KBM-7 (cell line): ENCODE measurements around the gene TAOK1.
"Not testable (repeated sequence)": the region's sequence is repeated elsewhere in the genome, so short reads cannot be mapped to it uniquely, and the experiment has no call there.

Source experiments
- DNase-seq: peaks from one replicate; pipeline ENCODE4 v3.0.0-alpha.2; 2015
- in situ Hi-C: fragments of 300-500 bp; cut with MboI; formaldehyde crosslinking; loops from 2 replicates; pipeline ENCODE4 v1.14.3; 2020; ENCODE audit warnings: low sequenced_read_pairs, low pct_unique_long_range_greater_than_20kb, mixed read lengths

Gene TAOK1

GRCh38 chr17:29389982-29390850 is at the start of gene TAOK1:
TAOK1 (plus strand) TSS chr17:29390363; CDS start chr17:29451549, 61,186 bp downstream.
- in situ Hi-C loops, result no loop called here
- peak; percentile 97 for DNase-seq

DNA sequence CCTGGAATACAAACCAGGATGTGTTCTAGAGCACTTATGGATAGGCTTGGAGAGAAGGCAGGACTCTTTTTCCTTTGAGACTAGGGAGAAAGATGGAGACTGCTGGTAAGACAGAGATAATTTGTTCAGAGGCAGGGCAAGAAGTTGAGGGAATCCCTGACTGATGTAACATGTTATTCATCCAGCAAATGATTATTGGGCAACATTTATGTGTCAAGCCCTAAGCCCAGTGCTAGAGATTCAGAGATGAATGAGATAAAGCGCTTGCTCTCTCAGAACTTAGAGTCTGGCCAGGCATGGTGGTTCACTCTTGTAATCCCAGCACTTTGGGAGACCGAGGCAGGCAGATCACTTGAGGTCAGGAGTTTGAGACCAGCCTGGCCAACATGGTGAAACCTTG is 48.4 kb upstream of the TAOK1 start:
- in situ Hi-C loops, result no loop called here

DNA sequence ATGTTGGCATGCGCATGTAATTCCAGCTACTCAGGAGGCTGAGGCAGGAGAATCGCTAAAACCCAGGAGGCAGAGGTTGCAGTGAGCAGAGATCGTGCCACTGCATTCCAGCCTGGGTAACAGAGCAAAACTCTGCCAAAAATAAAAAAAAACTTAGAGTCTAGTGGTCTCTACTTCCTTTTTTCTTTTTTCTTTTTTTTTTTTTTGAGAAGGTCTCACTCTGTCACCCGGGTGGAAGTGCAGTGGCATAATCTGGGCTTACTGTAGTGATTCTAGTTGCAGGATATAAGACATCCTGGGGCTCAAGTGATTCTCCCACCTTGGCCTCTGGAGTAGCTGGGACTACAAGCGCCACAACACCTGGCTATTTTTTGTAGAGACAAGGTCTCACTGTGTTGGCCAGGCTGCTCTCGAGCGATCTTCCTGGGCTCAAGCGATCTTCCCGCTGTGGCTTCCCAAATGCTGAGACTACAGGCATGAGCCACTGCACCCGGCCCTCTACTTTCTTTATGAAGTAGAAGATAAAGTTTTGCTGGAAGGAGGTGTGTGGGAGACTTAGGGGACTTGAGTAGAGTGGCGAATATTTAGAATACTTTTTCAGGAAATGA is 47.9 kb upstream of the TAOK1 start:
- in situ Hi-C loops, result no loop called here
- DNase-seq, result peak; percentile 77

More for the DNA sequence above, 48.4 kb upstream of the TAOK1 start:
- DNase-seq, result no peak

DNA sequence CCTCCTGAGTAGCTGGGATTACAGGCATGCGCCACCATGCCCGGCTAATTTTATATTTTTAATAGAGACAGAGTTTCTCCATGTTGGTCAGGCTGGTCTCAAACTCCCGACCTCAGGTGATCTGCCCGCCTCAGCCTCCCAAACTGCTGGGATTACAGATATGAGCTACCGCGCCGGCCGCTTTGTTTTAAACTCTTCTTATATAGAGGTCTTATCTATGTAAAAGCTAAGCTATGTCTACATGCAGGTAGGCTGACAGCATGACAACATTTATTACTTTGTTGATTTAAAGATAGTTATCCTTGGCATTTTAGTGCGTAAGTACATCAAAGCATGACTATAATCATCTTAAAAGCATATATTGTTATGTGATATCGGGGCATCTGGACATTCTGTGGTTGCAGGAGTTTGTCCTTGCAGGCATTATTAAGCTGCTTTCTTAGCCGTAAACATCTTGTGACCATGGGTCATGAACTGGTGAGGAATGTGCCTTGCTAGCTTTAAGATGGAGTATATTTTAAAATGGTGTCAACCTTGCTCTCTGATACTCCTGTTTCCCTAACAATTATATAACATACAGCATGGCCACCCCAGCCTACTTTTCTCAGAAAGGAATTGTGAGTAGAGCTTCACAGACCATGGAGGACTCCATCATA is 45.8 kb upstream of the TAOK1 start:
- in situ Hi-C loops, result no loop called here
- DNase-seq, result no peak

GRCh38 chr17:29345066-29345465 is 45.1 kb upstream of the TAOK1 start:
- in situ Hi-C loops, result no loop called here
- no peak for DNase-seq

DNA sequence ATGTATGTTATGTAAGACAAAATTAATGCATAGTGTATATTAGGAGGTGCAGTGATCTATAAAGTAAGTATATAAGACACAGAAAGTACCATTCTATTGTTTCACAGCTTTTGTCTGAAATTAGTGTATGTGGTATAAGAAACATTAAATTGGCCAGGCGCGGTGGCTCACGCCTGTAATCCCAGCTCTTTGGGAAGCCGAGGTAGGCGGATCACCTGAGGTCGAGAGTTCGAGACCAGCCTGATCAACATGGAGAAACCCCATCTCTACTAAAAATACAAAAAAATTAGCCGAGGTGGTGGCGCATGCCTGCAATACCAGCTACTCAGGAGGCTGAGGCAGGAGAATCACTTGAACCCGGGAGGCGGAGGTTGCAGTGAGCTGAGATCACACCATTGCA is 44.7 kb upstream of the TAOK1 start:
- in situ Hi-C loops, DNase-seq: not testable (repeated sequence)

DNA sequence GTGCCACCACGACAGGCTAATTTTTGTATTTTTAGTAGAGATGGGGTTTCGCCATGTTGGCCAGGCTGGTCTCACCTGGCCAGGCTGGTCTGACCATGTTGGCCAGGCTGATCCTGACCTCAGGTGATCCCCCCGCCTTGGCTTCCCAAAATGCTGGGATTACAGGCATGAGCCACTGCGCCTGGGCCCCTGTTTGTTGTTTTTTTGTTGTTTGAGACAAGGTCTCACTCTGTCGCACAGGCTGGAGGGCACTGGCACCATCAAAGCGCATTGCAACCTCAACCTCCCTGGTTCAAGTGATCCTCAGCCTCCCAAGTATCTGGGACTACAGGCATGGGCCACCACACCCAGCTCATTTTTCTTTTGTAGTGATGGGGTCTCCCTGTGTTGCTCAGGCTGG is 43.7 kb upstream of the TAOK1 start:
- no peak for DNase-seq
- in situ Hi-C loops, result no loop called here

DNA sequence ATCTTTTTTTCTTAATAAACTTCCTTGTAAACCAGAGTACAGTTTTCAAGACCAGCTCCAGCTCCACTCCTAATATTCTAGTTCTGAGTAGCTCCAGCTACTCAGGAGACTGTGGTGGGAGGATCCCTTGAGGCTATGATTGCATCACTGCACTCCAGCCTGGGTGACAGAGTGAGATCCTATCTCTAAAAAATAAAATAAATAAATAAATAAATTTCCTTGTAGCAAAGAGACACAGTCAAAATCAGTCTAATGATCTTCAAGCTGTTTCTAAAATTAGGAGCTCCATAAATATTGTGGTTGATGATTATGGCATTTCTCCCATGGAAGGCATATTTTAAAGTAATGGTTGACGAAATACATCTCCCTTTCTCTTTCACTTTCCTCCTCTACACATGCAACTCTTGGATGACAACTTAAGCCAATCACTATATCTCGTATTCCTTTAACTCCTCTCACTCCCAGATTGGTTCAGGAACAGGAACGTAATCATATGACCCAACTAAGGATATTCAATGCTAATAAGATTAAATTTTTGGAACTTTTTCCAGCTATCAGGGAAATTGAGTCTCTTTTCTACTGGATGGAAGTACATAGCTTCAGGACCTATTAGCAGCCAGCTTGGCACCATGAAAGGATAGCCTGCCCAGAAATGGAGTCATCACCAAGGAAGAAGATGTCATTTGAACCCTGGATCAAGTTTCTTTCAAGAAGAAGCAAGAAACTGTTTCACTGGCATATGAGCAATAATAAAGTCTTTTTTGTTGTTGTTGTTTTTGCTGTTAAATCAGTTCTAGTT is 42.1 kb upstream of the TAOK1 start:
- in situ Hi-C loops, result no loop called here
- DNase-seq, result peak; percentile 15

DNA sequence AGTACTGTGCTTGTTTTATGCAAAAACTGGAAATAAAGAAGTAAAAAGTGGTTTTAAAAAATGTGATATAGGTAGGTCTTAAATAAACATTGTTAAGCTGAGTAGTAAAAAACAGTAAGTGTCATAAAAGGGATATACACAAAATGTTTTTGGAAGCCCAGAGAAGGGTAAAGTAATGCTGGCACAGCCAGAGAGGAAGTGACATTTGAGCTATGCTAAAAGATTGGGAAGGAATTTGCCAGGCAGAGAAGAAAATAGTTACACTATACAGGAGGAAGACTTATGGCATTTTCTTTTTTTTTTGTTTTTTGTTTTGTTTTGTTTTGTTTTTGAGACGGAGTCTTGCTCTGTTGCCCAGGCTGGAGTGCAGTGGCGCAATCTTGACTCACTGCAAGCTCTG is 40.8 kb upstream of the TAOK1 start:
- no peak for DNase-seq
- in situ Hi-C loops, result no loop called here

DNA sequence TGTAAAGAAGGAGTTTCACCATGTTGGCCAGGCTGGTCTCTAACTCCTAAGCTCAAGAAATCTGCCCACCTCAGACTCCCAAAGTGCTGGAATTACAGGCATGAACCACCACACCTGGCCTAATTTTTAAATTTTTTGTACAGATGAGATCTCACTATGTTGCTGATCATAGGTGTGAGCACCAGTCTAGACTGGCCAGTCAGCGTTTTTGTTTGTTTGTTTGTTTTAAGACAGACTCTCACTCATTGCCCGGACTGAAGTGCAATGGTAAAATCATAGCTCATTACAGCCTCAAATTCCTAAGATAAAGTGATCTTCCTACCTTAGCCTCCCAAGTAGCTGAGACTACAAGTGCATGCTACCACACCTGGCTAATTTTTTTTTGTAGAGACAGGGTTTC is 38.0 kb upstream of the TAOK1 start:
- no peak for DNase-seq
- in situ Hi-C loops, result loop anchor here (25.0 kb wide), 1 partner anchor 185 kb away; no protein-coding TSS in a partner anchor

GRCh38 chr17:29357232-29357631 is 32.9 kb upstream of the TAOK1 start:
- DNase-seq, result no peak

DNA sequence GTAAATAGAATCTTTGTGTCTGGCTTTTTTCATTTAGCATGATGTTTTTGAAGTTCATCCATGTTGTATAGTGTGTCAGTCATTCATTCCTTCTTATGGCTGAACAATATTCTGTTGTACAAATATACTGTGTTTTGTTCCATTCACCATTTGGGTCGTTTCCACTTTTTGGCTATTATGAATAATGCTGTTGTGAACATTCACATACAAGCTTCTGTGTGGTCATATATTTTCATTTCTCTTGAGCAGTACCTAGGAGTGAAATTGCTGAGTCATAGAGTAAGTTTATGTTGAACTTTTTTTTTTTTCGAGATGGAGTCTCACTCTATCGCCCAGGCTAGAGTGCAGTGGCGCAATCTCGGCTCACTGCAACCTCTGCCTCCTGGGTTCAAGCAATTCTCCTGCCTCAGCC is 32.3 kb upstream of the TAOK1 start:
- DNase-seq, result no peak
- in situ Hi-C loops, result loop anchor here (25.0 kb wide), 1 partner anchor 179 kb away; no protein-coding TSS in a partner anchor

More at GRCh38 chr17:29357232-29357631, 32.9 kb upstream of the TAOK1 start:
- in situ Hi-C loops, result loop anchor here (25.0 kb wide), 1 partner anchor 180 kb away; no protein-coding TSS in a partner anchor

- DNase-seq, result no peak
- in situ Hi-C loops, result loop anchor here (25.0 kb wide), 1 partner anchor 179 kb away; no protein-coding TSS in a partner anchor
Measured at GRCh38 chr17:29358416-29358815, 31.7 kb upstream of the TAOK1 start.

DNA sequence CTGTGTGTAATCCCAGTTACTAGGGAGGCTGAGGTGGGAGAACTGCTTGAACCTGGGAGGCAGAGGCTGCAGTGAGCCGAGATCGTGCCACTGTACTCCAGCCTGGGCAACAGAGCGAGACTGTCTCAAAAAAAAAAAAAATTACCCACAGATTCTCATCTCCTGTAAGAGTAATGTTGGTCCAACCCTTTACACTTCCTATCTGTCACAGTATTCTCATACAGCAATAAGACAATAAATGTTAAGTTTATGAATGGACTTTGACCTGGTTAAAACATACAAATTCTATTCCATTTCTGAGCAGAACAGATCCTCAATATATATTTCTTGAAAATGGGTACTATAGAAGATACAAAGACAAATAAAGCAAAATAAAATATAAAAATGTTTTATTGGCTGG is 30.4 kb upstream of the TAOK1 start:
- in situ Hi-C loops, result loop anchor here (25.0 kb wide), 1 partner anchor 178 kb away; no protein-coding TSS in a partner anchor
- no peak for DNase-seq

- in situ Hi-C loops, result loop anchor here (25.0 kb wide), 1 partner anchor 174 kb away; no protein-coding TSS in a partner anchor
- DNase-seq, result no peak
Measured at GRCh38 chr17:29363716-29364115, 26.4 kb upstream of the TAOK1 start.

DNA sequence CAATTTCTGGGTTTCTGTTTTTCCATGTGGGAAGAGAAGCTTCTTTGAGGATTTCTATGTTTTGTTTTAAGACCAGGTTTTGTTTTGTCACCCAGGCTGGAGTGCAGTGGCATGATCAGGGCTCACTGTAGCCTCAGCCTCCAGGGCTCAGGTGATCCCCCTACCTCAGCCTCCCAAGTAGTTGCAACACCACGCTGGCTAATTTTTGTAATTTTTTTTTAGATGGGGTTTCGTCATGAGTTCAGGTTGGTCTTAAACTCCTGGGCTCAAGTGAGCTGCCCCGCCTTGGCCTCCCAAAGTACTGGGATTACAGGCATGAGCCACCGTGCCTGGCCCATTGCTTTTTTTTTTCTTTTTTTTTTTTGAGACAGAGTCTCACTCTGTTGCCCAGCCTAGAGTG is 25.5 kb upstream of the TAOK1 start:
- in situ Hi-C loops, result loop anchor here (25.0 kb wide), 1 partner anchor 173 kb away; no protein-coding TSS in a partner anchor
- DNase-seq, result no peak

DNA sequence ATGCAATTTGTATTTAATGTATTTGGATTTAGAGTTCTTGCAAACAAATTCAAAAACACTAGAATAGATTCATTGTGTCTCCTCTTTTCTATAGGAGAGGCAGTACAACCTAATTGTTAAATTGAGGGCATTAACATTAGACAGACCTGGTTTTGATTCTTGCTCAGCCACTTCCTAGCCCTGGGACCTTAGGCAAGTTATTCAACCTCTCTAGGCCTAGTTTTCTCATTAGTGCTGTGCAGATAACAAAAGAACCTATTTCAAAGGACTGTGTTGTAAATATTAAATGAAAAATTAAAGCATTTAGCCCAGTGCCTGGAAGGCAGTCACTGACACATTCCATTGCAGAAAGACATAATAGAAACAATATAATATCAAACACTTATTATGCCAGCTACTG is 22.0 kb upstream of the TAOK1 start:
- no peak for DNase-seq
- in situ Hi-C loops, result loop anchor here (25.0 kb wide), 1 partner anchor 169 kb away; no protein-coding TSS in a partner anchor

DNA sequence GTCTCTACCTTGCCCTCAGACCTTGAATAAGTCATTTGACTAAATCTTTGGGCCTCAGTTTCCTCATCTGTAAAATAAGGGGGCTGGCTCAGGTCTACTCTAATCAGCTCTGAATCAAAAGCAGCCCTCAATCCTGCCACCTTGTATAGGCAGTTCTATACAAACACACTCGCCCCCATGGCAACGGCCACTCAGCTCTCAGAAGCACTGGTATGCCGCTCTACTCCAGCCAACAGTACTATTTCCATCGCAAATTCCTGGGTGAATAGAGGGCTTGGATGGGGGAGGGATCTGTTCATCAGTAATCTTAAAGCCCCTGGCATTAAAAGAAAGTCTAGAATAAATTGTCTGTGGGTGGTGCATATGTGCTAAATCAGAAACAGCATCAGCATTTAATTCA is 21.2 kb upstream of the TAOK1 start:
- in situ Hi-C loops, result loop anchor here (25.0 kb wide), 1 partner anchor 168 kb away; no protein-coding TSS in a partner anchor
- DNase-seq, result no peak
